ENCODE results near the gene LASP1NB.

DNA sequence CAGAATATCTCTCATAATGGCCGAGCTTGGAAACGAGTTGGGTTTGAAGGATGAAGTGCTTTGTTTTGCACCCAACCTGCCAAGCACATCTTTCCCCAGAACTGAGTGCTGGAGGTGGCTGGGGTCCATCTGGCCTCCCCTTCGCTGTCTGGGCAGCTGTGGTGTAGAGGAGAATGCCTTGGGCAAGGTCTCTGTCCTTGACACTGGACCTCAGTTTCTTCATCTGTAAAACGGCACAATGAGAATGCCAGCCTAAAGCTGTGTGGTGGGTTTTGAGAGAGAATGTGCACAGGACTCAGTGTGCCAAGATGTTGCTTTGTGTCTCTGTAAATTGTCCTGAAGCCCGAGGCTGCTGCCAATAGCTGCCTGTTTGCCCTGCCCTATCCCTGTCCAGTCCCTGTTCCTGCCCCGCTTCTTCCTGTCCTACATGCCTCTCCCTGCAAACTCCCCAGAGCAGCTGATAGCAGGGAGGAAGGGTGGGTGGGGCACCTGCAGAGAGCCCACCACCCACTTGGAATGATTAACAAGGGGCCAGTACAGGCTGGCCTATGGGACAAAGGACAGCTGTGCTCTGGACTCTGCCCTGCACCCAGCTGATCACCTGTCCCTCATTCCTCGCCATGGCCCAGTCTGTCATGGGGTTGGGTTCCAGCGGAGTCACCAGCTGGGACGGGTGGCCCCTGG lies 40.2 kb upstream of the LASP1NB start:
- TF ChIP-seq POLR2A (IDR thresholded peaks at IDR 0.05) = no peak
- TF ChIP-seq, protein P1, sequence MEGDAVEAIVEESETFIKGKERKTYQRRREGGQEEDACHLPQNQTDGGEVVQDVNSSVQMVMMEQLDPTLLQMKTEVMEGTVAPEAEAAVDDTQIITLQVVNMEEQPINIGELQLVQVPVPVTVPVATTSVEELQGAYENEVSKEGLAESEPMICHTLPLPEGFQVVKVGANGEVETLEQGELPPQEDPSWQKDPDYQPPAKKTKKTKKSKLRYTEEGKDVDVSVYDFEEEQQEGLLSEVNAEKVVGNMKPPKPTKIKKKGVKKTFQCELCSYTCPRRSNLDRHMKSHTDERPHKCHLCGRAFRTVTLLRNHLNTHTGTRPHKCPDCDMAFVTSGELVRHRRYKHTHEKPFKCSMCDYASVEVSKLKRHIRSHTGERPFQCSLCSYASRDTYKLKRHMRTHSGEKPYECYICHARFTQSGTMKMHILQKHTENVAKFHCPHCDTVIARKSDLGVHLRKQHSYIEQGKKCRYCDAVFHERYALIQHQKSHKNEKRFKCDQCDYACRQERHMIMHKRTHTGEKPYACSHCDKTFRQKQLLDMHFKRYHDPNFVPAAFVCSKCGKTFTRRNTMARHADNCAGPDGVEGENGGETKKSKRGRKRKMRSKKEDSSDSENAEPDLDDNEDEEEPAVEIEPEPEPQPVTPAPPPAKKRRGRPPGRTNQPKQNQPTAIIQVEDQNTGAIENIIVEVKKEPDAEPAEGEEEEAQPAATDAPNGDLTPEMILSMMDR (IDR thresholded peaks at IDR 0.05) = no peak

Data from right lobe of liver (tissue), 4 donors.